ENCODE measurements around the gene ZBTB21.

The ZBTB21 gene

DNA sequence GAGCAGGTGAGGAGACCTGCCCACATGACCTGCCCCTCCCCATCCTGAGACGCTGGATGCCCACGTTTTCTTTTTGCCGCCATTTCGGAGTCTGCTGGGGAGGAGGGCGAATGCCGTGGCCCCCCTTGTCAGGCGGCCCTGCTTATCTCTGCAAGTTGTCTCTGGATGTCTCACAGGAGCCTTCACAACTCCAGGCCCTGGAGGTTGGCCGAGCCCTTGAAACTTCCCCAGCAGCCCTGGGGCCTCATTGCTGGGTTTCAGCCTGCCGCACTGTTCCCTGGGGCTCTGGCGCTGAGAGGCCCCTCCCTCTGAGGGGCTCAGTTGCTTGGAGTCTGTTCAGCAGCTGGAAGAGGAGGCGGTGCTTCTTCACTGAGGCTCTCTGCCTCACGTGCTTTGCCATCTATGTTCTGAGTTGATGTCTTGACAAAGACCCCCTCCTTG, 29.8 kb upstream of the ZBTB21 start:
- DNase-seq: peak; percentile 94

DNA sequence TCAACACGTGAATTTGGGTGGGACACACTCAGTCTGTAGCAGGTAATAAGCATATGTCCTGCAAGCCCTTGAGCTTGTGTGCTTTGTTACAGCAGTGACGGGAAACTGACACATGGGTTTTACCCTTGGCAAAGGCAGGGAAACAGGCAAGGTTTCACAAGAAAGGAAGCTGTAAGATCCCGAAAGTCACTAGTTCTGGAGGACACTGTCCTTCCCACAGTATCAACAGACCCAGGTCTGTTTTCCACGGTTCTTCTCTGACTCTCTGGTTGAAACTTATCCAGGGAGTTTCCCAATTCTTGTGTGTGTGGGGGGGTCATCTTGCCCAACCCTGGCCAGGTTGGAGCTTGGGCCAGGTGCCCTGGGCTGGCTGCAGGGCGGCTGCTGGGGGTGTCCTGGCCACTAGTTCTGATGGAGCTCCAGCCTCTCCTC, 29.3 kb upstream of the ZBTB21 start:
- DNase-seq: peak; percentile 26

DNA sequence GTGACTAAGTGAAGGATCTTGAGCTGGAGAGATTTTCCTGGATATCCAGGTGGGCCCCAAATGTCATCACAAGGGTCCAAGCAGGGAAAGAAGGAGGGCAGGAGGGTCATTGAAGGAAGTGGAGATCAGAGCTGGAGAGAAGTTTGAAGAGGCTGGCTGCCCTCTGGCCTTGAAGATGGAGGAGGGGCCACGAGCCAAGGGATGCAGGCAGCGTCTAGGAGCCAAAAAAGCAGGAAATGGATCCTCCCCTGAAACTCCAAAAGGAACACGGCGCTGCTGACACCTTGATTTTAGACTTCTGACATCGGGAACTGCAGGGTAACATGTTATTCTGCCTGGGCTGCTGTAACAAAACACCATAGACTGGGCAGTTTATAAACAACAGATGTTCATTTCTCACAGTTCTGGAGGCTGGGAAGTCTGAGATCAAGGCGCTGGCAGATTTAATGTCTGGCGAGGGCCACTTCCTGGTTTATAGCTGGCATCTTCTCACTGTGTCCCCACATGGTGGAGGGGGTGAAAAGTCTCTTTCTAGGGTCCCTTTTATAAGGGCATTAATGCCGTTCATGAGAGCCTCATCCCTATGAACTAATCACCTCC, 28.8 kb upstream of the ZBTB21 start:
- peak; percentile 64 for DNase-seq

DNA sequence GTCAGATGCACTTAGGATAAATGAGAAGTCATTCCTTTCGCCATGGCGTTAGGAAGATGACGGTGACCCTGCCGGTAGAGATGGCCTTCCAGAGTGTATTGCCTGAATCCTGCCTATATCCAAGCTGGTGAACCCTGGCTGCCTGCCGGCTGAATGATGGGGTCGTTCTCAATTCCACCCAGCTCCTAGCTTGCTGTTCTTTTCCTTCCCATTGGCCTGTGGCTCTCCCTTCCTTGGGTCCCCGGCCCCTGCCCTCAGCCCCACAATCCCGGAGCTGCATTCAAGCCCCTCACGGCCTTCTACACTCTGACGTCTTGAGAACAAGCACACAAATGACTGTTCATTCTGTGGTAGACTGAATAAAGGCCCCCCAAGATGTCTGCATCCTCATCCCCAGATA, 28.2 kb upstream of the ZBTB21 start:
- no peak for DNase-seq

DNA sequence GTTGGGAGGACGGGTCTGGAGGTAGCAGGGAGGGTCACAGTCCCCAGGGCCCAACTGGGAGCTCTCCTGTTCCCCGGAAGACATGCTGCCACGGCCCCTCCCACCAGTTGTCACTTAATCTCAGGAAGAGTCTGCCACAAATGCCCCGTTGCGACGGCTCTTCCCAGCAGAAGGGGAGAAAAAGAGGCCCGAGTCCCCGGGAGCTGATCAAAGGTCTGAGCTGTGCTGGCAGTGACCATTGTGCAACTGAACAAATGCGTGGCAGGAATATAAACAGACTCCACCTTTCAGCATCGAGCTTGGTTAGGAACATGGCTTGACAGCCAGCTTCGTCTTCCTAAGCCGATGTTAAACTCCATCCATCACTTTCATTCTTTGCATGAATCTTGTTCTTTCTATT, 27.8 kb upstream of the ZBTB21 start:
- no peak for DNase-seq

DNA sequence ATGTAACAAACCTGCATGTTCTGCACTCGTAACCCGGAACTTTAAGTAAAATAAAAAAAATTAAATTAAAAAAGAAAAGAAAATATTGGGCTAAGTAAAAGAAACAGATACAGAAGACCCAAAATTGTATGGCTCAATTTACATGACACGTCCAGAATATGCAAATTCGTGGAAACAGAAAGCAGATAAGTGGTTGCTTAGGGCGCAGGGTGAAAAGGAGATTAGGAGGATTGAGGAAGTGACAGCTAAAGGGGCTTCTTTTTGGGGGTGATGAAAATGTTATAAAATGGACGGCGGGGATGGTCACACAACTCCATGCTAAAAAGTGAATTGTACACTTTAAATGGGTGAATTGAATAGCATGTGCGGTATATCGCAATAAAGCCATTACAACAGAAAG, 27.4 kb upstream of the ZBTB21 start:
- DNase-seq: no peak

DNA sequence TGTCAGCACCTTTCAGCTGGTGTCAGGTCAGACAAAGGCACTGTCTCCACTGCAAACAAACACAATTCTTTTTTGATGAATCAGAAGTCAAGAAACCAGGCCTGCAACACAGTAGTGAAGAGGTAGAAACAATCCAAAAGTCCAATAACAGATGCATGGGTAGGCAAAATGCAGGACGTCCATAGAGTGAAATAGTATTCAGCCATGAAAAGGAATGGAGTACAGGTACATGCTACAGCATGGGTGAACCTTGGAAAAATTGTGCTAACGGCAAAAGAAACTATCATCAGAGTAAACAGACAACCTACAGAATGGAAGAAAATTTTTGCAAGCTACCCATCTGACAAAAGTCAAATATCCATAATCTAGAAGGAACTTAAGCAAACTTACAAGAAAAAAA, 26.2 kb upstream of the ZBTB21 start:
- DNase-seq: no peak

DNA sequence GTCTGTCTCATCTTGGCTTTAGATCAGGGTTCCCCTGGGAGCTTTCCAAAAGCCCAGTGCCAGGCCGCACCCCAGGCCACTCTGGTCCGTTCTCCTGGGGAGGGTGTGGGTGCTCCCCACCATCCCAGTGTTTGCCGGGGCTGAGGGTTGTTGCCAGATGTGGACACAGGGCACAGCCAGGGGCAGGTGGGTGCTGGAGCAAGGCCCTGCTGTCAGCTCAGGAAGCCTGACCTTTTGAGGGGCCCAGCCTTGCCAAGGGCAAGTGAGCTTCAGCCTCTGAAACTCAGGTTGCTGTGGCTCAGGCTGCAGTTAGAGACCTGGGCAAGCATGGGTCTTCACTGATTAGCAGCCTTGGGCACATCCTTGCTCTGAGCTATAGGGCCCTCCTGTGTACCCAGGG, 22.8 kb upstream of the ZBTB21 start:
- DNase-seq: no peak

DNA sequence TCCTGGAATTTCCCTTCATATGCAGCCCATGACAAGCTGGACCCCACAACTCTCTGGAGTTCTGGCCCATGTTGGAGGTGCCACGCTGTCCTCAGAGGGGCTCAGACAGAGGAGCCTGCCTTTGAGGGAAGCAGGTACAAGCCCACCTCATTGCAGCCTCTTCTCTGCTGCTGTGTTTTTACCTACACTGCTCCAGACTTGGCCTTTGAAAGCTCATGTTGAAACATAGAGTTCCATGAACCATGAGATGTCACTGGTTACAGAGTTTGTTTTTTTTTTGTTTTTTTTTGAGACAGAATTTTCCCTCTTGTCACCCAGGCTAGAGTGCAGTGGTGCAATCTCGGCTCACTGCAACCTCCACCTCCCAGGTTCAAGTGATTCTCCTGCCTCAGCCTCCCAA, 22.1 kb upstream of the ZBTB21 start:
- no peak for DNase-seq

DNA sequence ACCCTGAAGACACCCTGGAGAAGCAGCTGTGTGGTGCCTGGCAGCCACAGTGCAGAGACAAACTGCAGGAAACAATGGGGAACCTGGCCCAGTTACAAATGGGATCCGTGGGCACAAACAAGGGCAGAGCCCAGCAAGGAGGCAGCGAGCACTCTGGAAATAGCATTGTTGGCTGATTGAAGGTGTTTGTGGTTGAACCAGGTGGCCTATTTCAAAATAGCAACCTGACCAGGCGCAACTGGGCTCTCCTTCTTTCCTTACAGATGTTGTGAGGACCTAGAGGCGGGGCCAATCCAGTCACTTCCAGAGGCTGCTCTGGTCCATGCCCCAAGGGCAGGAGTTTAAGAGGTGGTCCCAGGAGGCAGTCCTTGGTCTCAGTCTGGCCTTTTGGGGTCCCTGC, 21.7 kb upstream of the ZBTB21 start:
- no peak for DNase-seq

DNA sequence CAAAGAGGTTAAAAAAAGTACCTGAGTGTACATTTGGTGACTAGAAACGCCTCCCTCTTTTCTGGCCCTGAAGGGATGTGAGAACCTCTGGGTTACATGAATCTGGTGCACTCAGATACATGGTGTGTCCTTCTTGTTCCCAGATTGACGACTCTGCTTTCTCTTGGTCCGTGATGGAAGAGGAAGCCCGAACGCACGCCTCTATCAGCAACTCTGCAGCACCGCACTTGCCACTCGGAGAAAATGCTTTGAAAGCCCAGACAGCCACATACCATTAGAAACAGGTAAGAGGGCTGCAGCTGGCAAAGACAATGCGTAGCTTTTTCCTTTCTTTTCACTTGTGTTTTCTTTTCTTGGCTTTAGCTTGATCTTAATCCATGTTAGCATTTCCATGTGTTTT, 21.1 kb upstream of the ZBTB21 start:
- no peak for DNase-seq

DNA sequence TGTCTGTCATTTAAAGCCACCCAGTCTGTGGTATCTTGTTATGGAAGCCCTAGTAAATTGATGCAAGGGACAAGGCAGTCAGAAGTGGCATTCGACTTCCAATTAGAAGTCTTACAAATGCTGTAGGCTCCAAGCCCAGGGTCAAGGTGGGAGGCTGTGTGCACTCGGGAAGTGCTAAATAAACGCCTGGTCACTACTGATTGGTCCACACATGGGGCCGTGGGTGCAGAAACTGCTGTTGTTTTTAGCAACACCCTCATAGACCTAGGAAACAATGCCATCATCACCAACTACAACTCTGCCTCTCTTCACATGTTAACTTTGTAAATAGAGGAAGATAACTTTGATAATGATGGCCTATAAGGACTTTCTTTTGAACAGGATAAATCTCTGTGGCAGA, 20.2 kb upstream of the ZBTB21 start:
- no peak for DNase-seq

DNA sequence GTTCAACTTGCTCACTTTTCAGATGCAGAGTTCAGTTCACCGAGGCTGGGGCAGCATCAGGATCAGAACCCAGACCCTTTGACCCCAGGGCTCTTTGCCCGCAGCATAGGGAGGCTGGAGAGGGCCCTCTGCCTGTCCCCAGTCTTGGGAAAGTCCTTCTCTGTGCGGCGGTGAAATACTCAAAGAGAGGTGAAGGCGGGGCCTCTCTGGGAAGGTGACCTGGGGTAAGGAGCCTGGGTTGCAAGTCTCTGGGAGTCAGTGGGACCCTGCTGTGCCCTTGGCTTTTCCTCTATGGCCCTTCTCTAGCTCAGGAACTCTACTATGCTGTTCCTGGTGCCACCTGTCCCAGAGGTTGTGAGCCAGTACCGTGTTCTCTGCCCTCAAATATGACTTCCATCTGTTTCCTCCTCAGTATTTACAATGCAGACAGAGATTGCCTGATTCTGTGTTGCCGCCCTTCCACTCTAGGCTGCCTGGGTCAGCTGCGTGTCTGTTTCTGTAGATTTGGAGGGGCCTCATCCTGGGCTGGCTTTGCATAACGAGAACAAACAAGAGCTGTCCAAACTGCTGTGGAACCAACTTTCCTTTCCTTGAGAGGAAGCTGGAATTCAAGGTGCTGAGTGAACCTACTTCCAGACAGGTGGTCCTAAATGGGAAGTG, 18.7 kb upstream of the ZBTB21 start:
- no peak for DNase-seq

DNA sequence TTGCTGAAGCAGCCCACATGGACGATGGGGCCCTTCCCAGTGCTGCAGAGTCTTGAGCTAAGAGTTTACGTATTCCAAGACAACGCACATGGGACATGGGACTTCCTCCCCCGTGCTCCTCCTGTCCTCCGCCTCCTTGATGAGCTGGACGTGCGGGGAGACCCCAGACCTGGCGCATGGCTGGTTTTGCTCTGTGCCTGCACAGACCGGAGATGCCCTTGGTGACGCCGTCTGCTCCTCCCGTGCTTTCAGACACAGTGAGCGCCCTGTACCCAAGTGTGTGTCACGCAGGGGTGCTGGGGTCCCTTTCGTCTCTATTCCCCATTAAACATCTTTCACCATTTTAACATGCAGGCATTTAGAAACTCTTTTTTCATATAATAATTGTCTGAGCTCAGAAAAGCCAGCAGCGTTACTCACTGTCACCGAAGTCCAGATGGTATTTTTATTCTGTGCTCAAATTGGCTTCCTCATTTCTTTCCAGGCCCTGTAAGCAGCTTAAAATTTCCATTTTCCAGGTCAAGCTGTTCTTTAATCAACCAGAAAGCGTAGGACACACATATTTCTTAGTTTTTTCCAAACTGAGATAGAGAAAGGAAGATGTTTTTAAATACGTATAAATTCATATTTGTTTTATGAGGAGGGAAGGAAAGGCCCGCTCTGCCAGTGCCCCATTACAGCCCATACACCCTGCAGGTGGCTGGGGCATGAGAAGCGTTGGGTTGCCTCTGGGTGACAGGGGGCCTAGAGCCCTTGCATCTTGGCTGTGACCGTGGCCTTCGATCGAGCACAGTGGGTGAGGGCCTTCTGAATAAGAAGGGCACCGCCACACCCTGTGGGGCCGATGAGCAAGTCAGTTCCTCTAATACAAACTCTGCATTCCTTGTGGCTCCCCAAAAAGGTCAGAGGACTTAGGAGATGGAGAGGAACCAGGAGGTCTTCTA, 17.9 kb upstream of the ZBTB21 start:
- no peak for DNase-seq

DNA sequence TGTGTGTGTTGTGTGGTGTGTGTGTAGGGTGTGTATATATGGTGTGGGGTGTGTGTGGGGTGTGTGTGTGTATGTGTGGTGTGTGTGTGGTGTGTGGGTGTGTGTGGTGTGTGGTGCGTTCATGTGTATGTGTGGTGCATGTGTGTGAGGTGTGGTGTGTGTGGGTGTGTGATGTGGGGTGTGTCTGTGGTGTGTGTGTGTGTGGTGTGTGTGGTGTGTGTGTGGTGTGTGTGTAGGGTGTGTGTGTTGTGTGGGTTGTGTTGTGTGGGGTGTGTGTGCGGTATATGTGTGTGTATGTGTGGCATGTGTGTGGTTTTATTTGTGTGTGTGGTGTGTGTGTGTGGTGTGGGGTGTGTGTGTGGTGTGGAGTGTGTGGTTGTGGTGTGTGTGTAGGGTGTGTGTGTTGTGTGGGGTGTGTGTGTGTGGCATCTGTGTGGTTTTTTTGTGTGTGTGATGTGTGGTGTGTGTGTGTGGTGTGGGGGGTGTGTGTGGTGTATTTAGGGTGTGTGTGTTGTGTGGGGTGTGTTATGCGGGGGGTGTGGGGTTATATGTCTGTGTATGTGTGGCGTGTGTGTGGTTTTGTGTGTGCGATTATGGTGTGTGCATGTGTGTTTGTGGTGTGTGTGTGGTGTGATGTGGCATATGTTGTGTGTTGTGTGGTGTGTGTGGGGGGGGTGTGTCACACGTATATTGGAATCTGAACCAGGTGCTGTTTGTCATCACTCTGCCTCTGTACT, 17.1 kb upstream of the ZBTB21 start:
- peak; percentile 32 for DNase-seq

DNA sequence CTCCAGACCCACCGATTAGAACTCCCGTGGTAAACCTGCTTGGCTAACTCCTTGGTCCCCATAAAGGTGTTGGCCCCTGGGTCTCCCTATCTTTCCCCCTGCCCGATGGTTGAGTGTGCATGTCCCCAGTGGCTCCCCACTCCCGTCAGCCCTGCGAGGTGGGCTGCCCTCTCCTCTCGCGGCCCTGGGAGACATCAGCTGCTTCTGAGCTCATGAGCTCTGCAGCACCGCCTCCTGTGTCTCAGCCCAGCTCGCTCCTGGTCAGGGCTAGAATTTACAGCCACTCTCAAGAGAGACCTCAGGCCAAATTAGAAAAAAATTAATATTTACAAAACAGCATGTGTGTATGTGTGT, 15.9 kb upstream of the ZBTB21 start:
- DNase-seq: no peak

DNA sequence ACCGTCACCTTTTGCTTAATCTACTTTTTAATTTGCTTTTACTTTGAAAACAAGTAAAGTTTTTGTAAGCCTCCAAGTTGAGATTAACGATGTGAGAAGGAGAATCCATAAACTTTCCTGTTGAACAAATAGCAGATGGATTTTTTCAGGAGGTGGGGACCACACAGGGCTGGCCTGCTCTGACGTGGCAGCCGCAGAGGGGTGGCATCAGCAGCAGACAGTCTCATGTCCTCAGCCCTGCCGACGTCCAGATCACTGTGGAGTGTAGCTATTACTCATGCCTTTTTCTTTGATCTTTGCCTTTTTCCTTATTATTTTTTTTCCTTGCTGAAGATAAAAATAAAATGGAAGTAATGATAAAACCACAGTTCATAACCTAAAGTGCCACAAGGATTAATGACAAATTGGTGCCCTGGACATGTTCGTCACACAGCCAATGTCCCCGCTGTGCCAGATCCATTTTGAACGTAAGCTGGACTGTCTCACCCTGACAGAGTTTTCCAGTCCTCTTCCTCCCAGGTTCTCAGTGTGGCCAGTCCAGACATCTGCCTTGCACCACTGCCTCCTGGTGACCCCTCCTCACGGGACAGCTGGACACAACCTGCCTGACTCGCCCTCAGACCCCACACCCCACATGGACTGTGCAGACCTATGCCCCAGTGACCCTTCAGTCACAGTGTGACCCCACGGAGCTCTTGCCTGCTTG, 15.4 kb upstream of the ZBTB21 start:
- DNase-seq: peak; percentile 75

DNA sequence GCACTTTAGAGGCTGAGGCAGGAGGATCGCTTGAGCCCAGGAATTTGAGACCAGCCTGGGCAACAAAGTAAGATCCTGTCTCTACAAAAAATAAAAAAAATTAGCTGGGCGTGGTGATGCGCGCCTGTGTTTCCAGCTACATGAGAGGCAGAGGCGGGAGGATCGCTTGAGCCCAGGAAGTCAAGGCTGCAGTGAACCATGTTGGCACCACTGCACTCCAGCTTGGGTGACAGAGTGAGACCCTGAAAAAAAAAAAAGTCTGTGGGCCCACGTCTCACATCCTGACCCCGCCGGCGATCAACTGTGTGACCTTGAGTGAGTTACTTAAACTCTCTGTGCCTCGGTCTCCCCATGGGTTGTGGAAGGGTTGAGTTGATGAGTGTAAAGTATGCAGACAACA, 12.7 kb upstream of the ZBTB21 start:
- DNase-seq: no peak

DNA sequence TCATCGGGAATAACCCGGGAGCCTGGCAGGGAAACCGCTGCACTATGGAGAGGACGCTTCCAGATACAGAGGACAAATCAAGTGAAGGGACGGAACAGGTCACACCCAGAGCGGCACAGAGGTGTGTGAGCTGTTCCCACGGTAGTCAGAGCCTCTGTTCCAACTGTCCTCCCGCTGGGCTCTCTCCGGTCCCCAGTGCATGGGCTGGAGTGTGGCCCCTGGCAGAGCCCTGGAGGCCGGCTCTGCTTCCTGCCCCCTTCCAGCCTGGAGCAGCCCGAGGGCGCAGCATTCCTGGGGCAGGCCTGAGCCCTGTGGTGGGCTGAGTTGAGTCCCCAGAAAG, 11.9 kb upstream of the ZBTB21 start:
- no peak for DNase-seq

DNA sequence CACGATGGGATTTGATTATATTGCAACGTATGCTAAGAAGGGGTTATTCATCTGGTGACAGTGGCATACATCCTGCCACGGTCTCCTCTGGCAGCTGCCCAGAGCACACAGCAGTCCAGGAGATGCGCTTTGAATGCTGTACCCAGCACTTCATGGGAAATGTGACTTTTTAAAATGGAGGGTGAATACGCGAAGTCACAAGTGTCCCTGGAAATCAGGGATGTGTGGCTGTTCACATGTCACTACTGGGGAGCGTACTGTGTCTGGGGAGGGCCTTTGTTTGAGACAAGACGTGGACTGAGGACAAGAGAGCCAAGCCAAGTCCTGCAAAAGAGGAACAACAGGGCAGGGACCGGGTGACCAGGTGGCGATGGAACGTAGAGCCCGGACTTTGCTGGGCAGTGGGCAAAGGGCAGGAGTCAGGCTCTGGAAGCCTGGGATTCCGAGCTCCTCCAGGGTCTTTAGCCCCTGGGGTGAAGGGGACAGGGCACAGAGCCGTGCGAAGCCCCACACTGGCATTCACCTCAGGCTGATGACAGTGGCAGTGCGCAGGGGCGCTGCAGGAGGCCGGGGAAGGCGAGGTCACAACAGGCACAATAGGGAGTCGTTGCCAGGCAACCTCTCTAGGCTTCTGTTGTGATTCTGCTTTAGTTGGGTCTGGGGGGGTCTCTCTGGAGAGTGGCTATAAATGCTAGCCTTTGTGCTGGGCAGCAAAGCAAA, 11.4 kb upstream of the ZBTB21 start:
- DNase-seq: no peak

DNA sequence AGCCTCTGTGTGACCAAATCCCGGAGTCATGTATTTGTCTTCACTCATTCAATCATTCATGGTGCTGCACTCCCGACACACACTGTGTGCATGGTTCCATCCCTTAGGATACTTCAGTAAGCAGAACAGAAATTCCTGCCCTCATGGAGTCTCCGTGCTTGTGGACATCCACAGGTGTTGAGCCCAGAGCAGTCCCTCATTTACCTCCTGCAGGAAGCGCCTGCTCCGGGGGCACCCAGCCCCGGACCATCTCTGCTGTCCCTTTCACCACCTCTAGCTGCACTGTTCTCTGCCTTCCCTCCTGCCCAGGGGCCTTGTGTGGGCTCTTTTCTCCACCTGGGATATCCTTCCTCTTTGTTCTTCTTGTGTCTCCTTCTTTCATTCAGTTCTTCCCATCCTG, 9.5 kb upstream of the ZBTB21 start:
- DNase-seq: no peak

DNA sequence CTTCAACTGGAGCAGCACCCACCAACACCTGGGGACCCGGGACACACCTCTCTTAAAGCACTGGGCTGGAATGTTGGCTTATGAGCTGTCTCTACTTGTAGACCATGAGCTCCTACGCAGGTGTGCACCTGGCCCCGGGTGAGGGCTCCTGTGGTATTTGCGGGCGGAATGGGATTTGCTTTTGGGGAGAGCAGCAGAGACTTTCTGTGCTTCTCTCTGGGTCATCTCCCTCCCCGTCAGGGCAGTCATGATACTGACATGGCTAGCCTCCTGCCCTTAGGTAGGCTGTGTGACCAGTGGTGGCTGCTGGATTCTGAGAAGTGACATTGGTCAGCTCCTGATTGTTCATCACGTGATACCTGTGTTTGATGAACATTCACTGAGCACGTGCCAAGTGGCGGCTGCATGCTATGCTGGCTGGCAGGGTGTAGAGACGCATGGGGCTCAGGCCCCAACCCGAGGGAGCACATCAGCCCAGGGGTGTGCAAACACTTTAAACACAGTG, 9.0 kb upstream of the ZBTB21 start:
- no peak for DNase-seq

Measured in fibroblast of skin of abdomen (primary cell).